GM12878 (cell line): Measurements from ENCODE around the gene CACNA2D1. TPM values are rescaled to one million over a fixed set of nuclear protein-coding genes. Genes with fewer than 3 reads are reported as not detected.
A peak's percentile ranks its signal among the peaks of the same experiment; 100 is the strongest.

ENCODE experiments used
- ATAC-seq: fragments of 200-7000 bp; cut with Tn5 transposase; 3 replicates; pipeline ENCODE4 v1.9.1; 2020; ENCODE audit warnings: mild to moderate bottlenecking, moderate library complexity
- BruUV-seq: library from RNA; stranded (reverse); fragments of 400-500 nt; replicated peaks from 2 replicates; lab custom pipeline; 2021; lab: Mats Ljungman, UMichigan
- CTCF ChIA-PET: fragments of 300-600 bp; sonication (Branson Sonifier 250); formaldehyde crosslinking; extraction: SDS; loops from one replicate; lab custom pipeline; 2021; ENCODE audit warnings: inconsistent platforms; lab: Yijun Ruan, JAX
- POLR2A ChIA-PET: fragments of 350-600 bp; formaldehyde crosslinking; extraction: SDS; loops from one replicate; lab custom pipeline; 2021; ENCODE audit warnings: inconsistent platforms; lab: Charles Lee
- RAD21 ChIA-PET: fragments of 300-600 bp; sonication (Branson Sonifier 250); formaldehyde crosslinking; loops from one replicate; lab custom pipeline; 2023; ENCODE audit warnings: antibody characterized with exemption; ENCODE audit not compliant: unreplicated experiment; lab: Charles Lee
- SMC1A ChIA-PET: fragments of 300-600 bp; sonication (Branson Sonifier 250); formaldehyde crosslinking; loops from one replicate; lab custom pipeline; 2023; ENCODE audit not compliant: unreplicated experiment, uncharacterized antibody; lab: Charles Lee
- DNase-seq: peaks from one replicate; pipeline ENCODE4 v3.0.0-alpha.2; 2011; ENCODE audit warnings: low read depth, low spot score
- FAIRE-seq: peaks from 3 replicates; lab custom pipeline; 2011; peaks lifted over from hg19 to GRCh38; lab: Jason Lieb, UNC
- H2AFZ ChIP-seq: 2 replicates; pipeline ENCODE4 v1.6.0; 2011; ENCODE audit warnings: low read depth, low read length, control low read depth; ENCODE audit not compliant: control insufficient read depth
- H3K27ac ChIP-seq: 2 replicates; pipeline ENCODE4 v1.5.1; 2011; ENCODE audit warnings: control low read depth; ENCODE audit not compliant: control insufficient read depth, insufficient read depth
- H3K27me3 ChIP-seq, 2 experiments: replicated peaks in 1 of 2; 2 replicates each; pipeline versions ENCODE4 v1.6.0 to v1.6.1; 2011; ENCODE audit warnings: low read length in 1 of 2; ENCODE audit not compliant: control insufficient read depth in 2 of 2, insufficient read depth in 2 of 2
- H3K36me3 ChIP-seq, 2 experiments: 2 replicates each; pipeline ENCODE4 v1.5.1; 2011; ENCODE audit warnings: low read length in 1 of 2; ENCODE audit not compliant: control insufficient read depth in 2 of 2, insufficient read depth in 2 of 2
- H3K4me1 ChIP-seq: 2 replicates; pipeline ENCODE4 v1.6.1; 2011; ENCODE audit warnings: mild to moderate bottlenecking, low read length, moderate library complexity, mixed read lengths; ENCODE audit not compliant: control insufficient read depth, insufficient read depth
- H3K4me2 ChIP-seq: 2 replicates; pipeline ENCODE4 v1.6.0; 2011; ENCODE audit warnings: control low read depth; ENCODE audit not compliant: control insufficient read depth, insufficient read depth
- H3K4me3 ChIP-seq: fragments of 200-600 bp; sonication (generic); 2 replicates; pipeline ENCODE4 v1.5.1; 2016
- H3K79me2 ChIP-seq: 2 replicates; pipeline ENCODE4 v1.6.0; 2011; ENCODE audit warnings: low read length; ENCODE audit not compliant: control insufficient read depth, insufficient read depth
- H3K9ac ChIP-seq: 2 replicates; pipeline ENCODE4 v1.8.0; 2011; ENCODE audit warnings: low read length, control low read depth, mixed read lengths; ENCODE audit not compliant: control insufficient read depth, insufficient read depth
- H3K9me3 ChIP-seq: replicated peaks from 3 replicates; pipeline ENCODE4 v1.5.1; 2011; ENCODE audit warnings: mild to moderate bottlenecking, low read length; ENCODE audit not compliant: control insufficient read depth, insufficient read depth
- H4K20me1 ChIP-seq: 2 replicates; pipeline ENCODE4 v1.6.0; 2011; ENCODE audit not compliant: control insufficient read depth, insufficient read depth
- BACH1 ChIP-seq: fragments of 450-650 bp; IDR thresholded peaks from 2 replicates; pipeline ENCODE4 v1.6.1; 2017; ENCODE audit warnings: mild to moderate bottlenecking, borderline replicate concordance
- BMI1 ChIP-seq: fragments of 450-650 bp; IDR thresholded peaks from 2 replicates; pipeline ENCODE4 v1.6.1; 2016; ENCODE audit warnings: mild to moderate bottlenecking, moderate library complexity, borderline replicate concordance
- CBFB ChIP-seq: IDR thresholded peaks from 2 replicates; pipeline ENCODE4 v1.6.1; 2016; ENCODE audit warnings: antibody characterized with exemption, low read depth
- ESRRA ChIP-seq: IDR thresholded peaks from 2 replicates; pipeline ENCODE4 v1.6.1; 2012; ENCODE audit warnings: mild to moderate bottlenecking, low read length, improper control_type of control experiment
- GATAD2B ChIP-seq: fragments of 450-650 bp; conservative IDR thresholded peaks from 2 replicates; pipeline ENCODE4 v1.6.1; 2017; ENCODE audit warnings: low read depth, mild to moderate bottlenecking, moderate library complexity
- KLF5 ChIP-seq: fragments of 450-650 bp; IDR thresholded peaks from 2 replicates; pipeline ENCODE4 v1.6.1; 2014; ENCODE audit warnings: mild to moderate bottlenecking; ENCODE audit not compliant: partially characterized antibody
- MTA3 ChIP-seq: IDR thresholded peaks from 2 replicates; pipeline ENCODE4 v1.6.1; 2012; ENCODE audit warnings: low read length, inconsistent platforms, borderline replicate concordance
- POLR2AphosphoS2 ChIP-seq: IDR thresholded peaks from 2 replicates; pipeline ENCODE4 v1.6.1; 2011; ENCODE audit warnings: low read depth, mild to moderate bottlenecking, low read length, improper control_type of control experiment, moderate library complexity
- RAD51 ChIP-seq: fragments of 450-650 bp; IDR thresholded peaks from 2 replicates; pipeline ENCODE4 v1.6.1; 2016; ENCODE audit warnings: moderate library complexity, mild to moderate bottlenecking, inconsistent platforms
- SUZ12 ChIP-seq: fragments of 200-600 bp; sonication (generic); IDR thresholded peaks from one replicate; pipeline ENCODE4 v1.6.1; 2018; ENCODE audit warnings: antibody characterized with exemption, mild to moderate bottlenecking; ENCODE audit not compliant: unreplicated experiment
- ZNF384 ChIP-seq: IDR thresholded peaks from 2 replicates; pipeline ENCODE4 v1.6.1; 2012; ENCODE audit warnings: low read depth, mild to moderate bottlenecking, low read length, improper control_type of control experiment, borderline replicate concordance
- WGBS: methylation state at CpG from one replicate; pipeline ENCODE4 v1.1.6; 2016; ENCODE audit warnings: low lambda C conversion rate; ENCODE audit not compliant: insufficient replicate concordance, insufficient coverage; ENCODE audit errors: missing lambda C conversion rate; 5-methylcytosine and 5-hydroxymethylcytosine counted together
- in situ Hi-C: fragments of 300-500 bp; cut with MboI; formaldehyde crosslinking; loops from 9 replicates; pipeline ENCODE4 v1.14.3; 2018; ENCODE audit warnings: mixed read lengths
- intact Hi-C: fragments of 100-400 bp; cut with micrococcal nuclease; formaldehyde crosslinking; loops from one replicate; pipeline ENCODE4 v1.14.2; 2022; ENCODE audit not compliant: unreplicated experiment
- polyA plus RNA-seq, 11 experiments: library from polyadenylated mRNA; depleted of rRNA in 4 of 11; unstranded in 6 of 11; stranded (reverse) in 5 of 11; fragments of >200 nt; fragmentation: Nextera tagmentation in 4 of 11; fragmentation: Illumina TruSeq in 1 of 11; extraction: Ambion mirVana in 4 of 11; extraction: Trizol in 1 of 11; gene quantifications; 1 replicate in 1 of 11; 2 replicates in 10 of 11; pipeline versions ENCODE4 v1.2.1 to v1.2.3, GENCODE V29; 2011 to 2016; ENCODE audit warnings: inconsistent platforms in 2 of 11, missing spikeins in 2 of 11, low read depth in 1 of 11
- total RNA-seq, 4 experiments: library from RNA; depleted of rRNA in 3 of 4; stranded (reverse); fragments of >200 nt in 3 of 4; fragmentation: Illumina TruSeq in 1 of 4; extraction: Trizol in 1 of 4; gene quantifications; 2 replicates each; pipeline versions ENCODE4 v1.2.1 to v1.2.3, GENCODE V29; 2013 to 2021
- TF ChIP-seq, protein P1 (sequence below): fragments of 450-650 bp; IDR thresholded peaks from 2 replicates; pipeline ENCODE4 v1.6.1; 2017; ENCODE audit warnings: low read depth, mild to moderate bottlenecking, moderate library complexity
- TF ChIP-seq, protein P2 (sequence below): fragments of 450-650 bp; formaldehyde crosslinking; IDR thresholded peaks from 2 replicates; pipeline ENCODE4 v1.5.0; 2022; ENCODE audit warnings: mild to moderate bottlenecking, missing genetic modification characterization

Gene CACNA2D1
- total and polyA plus RNA-seq, 10 of the 15 experiments (the other 5 are each of a cell fraction or from before 2014, with no cell fraction given), result 0.14 to 14.8 (median 0.97) TPM

DNA sequence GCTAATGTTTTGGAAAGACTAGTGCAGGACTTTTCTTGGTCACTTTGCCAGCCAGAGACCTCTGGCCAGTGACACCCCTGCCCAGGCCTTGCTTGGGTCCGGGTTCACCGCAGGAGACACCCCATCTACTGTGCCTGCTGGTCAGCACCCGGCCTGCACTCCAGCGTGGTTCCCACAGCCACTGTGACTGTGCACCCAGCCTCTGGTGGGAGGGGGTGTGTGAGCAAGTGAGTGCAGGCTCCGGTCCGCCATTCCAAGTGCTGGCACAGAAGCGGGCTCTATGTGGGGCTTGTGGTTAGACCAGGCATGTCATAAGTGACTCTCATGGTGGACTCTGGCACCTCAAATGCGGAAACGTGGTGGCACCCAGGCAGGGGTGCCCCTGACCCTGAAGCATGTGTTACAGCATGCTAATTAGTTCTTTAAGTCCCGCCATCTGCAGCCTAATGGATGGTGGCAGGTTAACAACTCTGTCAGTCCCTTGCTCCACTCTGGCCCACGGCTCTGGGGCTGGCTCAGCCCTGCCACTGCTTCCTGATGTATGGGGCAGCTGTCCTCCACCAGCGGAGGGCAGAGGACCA, 361.8 kb downstream of the CACNA2D1 start:
- in situ Hi-C loops (no loop called here), intact Hi-C loops (no loop called here)
- H3K9ac ChIP-seq, result no peak overlapping the region
- H4K20me1 ChIP-seq, result no peaks in the 10 kb centered on the region
- no peaks in the 10 kb centered on the region for H3K27me3 ChIP-seq
- H3K9me3 ChIP-seq, result no peaks in the 10 kb centered on the region
- no peaks in the 10 kb centered on the region for H3K36me3 ChIP-seq
- H3K4me3 ChIP-seq, result no peak overlapping the region
- RAD21 ChIA-PET, result interaction anchor here (2.0 kb wide), 1 partner anchor 10 kb away, joined by 8 read pairs; no protein-coding TSS in a partner anchor
- POLR2A ChIA-PET, result interaction anchor here (0.6 to 1.2 kb wide), 2 partner anchors 10 to 405 kb away, joined by 3 to 5 read pairs; no protein-coding TSS in a partner anchor
- SMC1A ChIA-PET, result interaction anchor here (1.0 to 4.4 kb wide), 12 partner anchors 9 to 147 kb away, joined by 3 to 39 read pairs (median 7); no protein-coding TSS in a partner anchor
- DNase-seq (no peak), FAIRE-seq (no peak), ATAC-seq (no peak)
- WGBS, result 22% methylated on average over 12 of the region's 12 CpGs
- no peak overlapping the region for H3K4me2 ChIP-seq
- H3K4me1 ChIP-seq, result no peaks in the 10 kb centered on the region
- H2AFZ ChIP-seq, result 0 out of 2 replicates have a peak overlapping the region, but pooled peaks have one; percentile 3
- H3K79me2 ChIP-seq, result no peaks in the 10 kb centered on the region
- no peak overlapping the region for H3K27ac ChIP-seq
- CTCF ChIA-PET, result interaction anchor here (1.1 to 2.2 kb wide), 5 partner anchors 9 to 89 kb away, joined by 3 to 9 read pairs (median 4); no protein-coding TSS in a partner anchor
- no TSS peak for BruUV-seq
- TF ChIP-seq BACH1, result no peak
- TF ChIP-seq GATAD2B, result no peak
- TF ChIP-seq SUZ12, result no peak
- TF ChIP-seq BMI1, result no peak
- TF ChIP-seq, protein P1, sequence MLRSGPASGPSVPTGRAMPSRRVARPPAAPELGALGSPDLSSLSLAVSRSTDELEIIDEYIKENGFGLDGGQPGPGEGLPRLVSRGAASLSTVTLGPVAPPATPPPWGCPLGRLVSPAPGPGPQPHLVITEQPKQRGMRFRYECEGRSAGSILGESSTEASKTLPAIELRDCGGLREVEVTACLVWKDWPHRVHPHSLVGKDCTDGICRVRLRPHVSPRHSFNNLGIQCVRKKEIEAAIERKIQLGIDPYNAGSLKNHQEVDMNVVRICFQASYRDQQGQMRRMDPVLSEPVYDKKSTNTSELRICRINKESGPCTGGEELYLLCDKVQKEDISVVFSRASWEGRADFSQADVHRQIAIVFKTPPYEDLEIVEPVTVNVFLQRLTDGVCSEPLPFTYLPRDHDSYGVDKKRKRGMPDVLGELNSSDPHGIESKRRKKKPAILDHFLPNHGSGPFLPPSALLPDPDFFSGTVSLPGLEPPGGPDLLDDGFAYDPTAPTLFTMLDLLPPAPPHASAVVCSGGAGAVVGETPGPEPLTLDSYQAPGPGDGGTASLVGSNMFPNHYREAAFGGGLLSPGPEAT, result no peak
- TF ChIP-seq ESRRA, result no peak
- TF ChIP-seq KLF5, result no peak
- TF ChIP-seq, protein P2, sequence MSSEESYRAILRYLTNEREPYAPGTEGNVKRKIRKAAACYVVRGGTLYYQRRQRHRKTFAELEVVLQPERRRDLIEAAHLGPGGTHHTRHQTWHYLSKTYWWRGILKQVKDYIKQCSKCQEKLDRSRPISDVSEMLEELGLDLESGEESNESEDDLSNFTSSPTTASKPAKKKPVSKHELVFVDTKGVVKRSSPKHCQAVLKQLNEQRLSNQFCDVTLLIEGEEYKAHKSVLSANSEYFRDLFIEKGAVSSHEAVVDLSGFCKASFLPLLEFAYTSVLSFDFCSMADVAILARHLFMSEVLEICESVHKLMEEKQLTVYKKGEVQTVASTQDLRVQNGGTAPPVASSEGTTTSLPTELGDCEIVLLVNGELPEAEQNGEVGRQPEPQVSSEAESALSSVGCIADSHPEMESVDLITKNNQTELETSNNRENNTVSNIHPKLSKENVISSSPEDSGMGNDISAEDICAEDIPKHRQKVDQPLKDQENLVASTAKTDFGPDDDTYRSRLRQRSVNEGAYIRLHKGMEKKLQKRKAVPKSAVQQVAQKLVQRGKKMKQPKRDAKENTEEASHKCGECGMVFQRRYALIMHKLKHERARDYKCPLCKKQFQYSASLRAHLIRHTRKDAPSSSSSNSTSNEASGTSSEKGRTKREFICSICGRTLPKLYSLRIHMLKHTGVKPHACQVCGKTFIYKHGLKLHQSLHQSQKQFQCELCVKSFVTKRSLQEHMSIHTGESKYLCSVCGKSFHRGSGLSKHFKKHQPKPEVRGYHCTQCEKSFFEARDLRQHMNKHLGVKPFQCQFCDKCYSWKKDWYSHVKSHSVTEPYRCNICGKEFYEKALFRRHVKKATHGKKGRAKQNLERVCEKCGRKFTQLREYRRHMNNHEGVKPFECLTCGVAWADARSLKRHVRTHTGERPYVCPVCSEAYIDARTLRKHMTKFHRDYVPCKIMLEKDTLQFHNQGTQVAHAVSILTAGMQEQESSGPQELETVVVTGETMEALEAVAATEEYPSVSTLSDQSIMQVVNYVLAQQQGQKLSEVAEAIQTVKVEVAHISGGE (CRISPR knock-in tag), result no peak
- no peak for TF ChIP-seq CBFB
- TF ChIP-seq POLR2AphosphoS2, result no peak
- TF ChIP-seq RAD51, result no peak
- TF ChIP-seq ZNF384, result no peak
- no peak for TF ChIP-seq MTA3
